HG02884 (cell line): ENCODE results near the gene TEX35.

Experiments
- ATAC-seq: cut with Tn5 transposase; IDR thresholded peaks from one replicate; pipeline ENCODE4 v1.9.1; 2021; ENCODE audit warnings: mild to moderate bottlenecking, moderate library complexity; ENCODE audit not compliant: unreplicated experiment

The TEX35 gene

GRCh38 chr1:178512566-178513277 is at the start of gene TEX35:
Gene TEX35, plus strand, starts transcription at chr1:178513109. Its CDS starts 80 bp downstream, at chr1:178513189.
- no peak for ATAC-seq

- no peak for ATAC-seq
Observed at GRCh38 chr1:178464141-178464540, 48.8 kb upstream of the TEX35 start.

- no peak for ATAC-seq
Observed at GRCh38 chr1:178464566-178464965, 48.3 kb upstream of the TEX35 start.

- ATAC-seq = no peak
Observed at GRCh38 chr1:178465011-178465410, 47.9 kb upstream of the TEX35 start.

- ATAC-seq = no peak
Observed at GRCh38 chr1:178467837-178468236, 45.1 kb upstream of the TEX35 start.

GRCh38 chr1:178470411-178470960 is 42.4 kb upstream of the TEX35 start:
- no peak for ATAC-seq

- no peak for ATAC-seq
Observed at GRCh38 chr1:178472531-178472930, 40.4 kb upstream of the TEX35 start.

GRCh38 chr1:178477373-178477772 is 35.5 kb upstream of the TEX35 start:
- ATAC-seq = no peak

GRCh38 chr1:178477841-178478240 is 35.1 kb upstream of the TEX35 start:
- ATAC-seq = no peak

GRCh38 chr1:178483251-178483957 is 29.5 kb upstream of the TEX35 start:
- ATAC-seq = no peak

- ATAC-seq = no peak
Observed at GRCh38 chr1:178484698-178485225, 28.1 kb upstream of the TEX35 start.

- ATAC-seq = no peak
Observed at GRCh38 chr1:178485541-178485981, 27.3 kb upstream of the TEX35 start.

GRCh38 chr1:178486100-178487069 is 26.5 kb upstream of the TEX35 start:
- no peak for ATAC-seq

GRCh38 chr1:178487070-178487615 is 25.8 kb upstream of the TEX35 start:
- ATAC-seq = no peak

GRCh38 chr1:178488393-178488792 is 24.5 kb upstream of the TEX35 start:
- no peak for ATAC-seq

GRCh38 chr1:178489399-178489798 is 23.5 kb upstream of the TEX35 start:
- no peak for ATAC-seq

GRCh38 chr1:178490136-178490535 is 22.8 kb upstream of the TEX35 start:
- no peak for ATAC-seq

GRCh38 chr1:178490967-178491366 is 21.9 kb upstream of the TEX35 start:
- ATAC-seq = no peak

GRCh38 chr1:178491721-178492120 is 21.2 kb upstream of the TEX35 start:
- no peak for ATAC-seq

GRCh38 chr1:178492341-178492740 is 20.6 kb upstream of the TEX35 start:
- ATAC-seq = no peak
